Activated B cell treated with CpG ODN at 0.5 μM for 24 hours (primary cell): ENCODE results near the gene INPP5A. TPM values are rescaled to one million over a fixed set of nuclear protein-coding genes. Genes with fewer than 3 reads are reported as not detected.
"Not testable (repeated sequence)": the region's sequence is repeated elsewhere in the genome, so short reads cannot be mapped to it uniquely, and the experiment has no call there.

Source experiments
- ATAC-seq: fragments of 200-7000 bp; cut with Tn5 transposase; one replicate; pipeline ENCODE4 v1.10.0; 2021; ENCODE audit warnings: low read depth, mild to moderate bottlenecking, moderate library complexity
- CTCF ChIA-PET: fragments of 350-600 bp; sonication (Branson Sonifier 250); formaldehyde crosslinking; loops from one replicate; lab custom pipeline; 2021; ENCODE audit warnings: antibody characterized with exemption; lab: Charles Lee
- POLR2A ChIA-PET: fragments of 350-600 bp; sonication (Branson Sonifier 250); formaldehyde crosslinking; loops from one replicate; lab custom pipeline; 2021; ENCODE audit warnings: antibody characterized with exemption; lab: Charles Lee
- DNase-seq: peaks from one replicate; pipeline ENCODE4 v3.0.0; 2022
- H3K27ac Mint-ChIP-seq: one replicate; pipeline ENCODE4 v1.8.0; 2020; ENCODE audit warnings: mixed read lengths
- H3K27me3 Mint-ChIP-seq: one replicate; pipeline ENCODE4 v1.8.0; 2021; ENCODE audit warnings: mixed read lengths
- H3K36me3 Mint-ChIP-seq: one replicate; pipeline ENCODE4 v1.8.0; 2021; ENCODE audit warnings: low read depth, mixed read lengths
- H3K4me1 Mint-ChIP-seq: one replicate; pipeline ENCODE4 v1.8.0; 2021; ENCODE audit warnings: mixed read lengths
- H3K4me3 Mint-ChIP-seq: one replicate; pipeline ENCODE4 v1.8.0; 2020; ENCODE audit warnings: mild to moderate bottlenecking, mixed read lengths
- H3K9me3 Mint-ChIP-seq: one replicate; pipeline ENCODE4 v1.8.0; 2020; ENCODE audit warnings: mixed read lengths
- intact Hi-C: fragments of 100-400 bp; cut with micrococcal nuclease; formaldehyde crosslinking; loops from one replicate; pipeline ENCODE4 v1.15.1; 2024
- total RNA-seq: library from RNA; stranded (reverse); gene quantifications from 2 replicates; pipeline ENCODE4 v1.2.3, GENCODE V29; 2022
- TF ChIP-seq, protein P1 (sequence below): fragments of 200-600 bp; IDR thresholded peaks from one replicate; pipeline ENCODE4 v1.8.0; 2022; ENCODE audit warnings: antibody characterized with exemption, mild to moderate bottlenecking

INPP5A gene
- total RNA-seq, 1 donor from 2014 or later: 24.9 TPM

GRCh38 chr10:132766291-132766690 lies 228.7 kb downstream of the INPP5A start:
- no peaks in the 10 kb centered on the region for H3K27me3 Mint-ChIP-seq
- no peaks in the 10 kb centered on the region for H3K9me3 Mint-ChIP-seq
- ChIA-PET CTCF (no interaction called here), POLR2A (no interaction called here)
- TF ChIP-seq, protein P1, sequence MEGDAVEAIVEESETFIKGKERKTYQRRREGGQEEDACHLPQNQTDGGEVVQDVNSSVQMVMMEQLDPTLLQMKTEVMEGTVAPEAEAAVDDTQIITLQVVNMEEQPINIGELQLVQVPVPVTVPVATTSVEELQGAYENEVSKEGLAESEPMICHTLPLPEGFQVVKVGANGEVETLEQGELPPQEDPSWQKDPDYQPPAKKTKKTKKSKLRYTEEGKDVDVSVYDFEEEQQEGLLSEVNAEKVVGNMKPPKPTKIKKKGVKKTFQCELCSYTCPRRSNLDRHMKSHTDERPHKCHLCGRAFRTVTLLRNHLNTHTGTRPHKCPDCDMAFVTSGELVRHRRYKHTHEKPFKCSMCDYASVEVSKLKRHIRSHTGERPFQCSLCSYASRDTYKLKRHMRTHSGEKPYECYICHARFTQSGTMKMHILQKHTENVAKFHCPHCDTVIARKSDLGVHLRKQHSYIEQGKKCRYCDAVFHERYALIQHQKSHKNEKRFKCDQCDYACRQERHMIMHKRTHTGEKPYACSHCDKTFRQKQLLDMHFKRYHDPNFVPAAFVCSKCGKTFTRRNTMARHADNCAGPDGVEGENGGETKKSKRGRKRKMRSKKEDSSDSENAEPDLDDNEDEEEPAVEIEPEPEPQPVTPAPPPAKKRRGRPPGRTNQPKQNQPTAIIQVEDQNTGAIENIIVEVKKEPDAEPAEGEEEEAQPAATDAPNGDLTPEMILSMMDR: no peak
- ATAC-seq (no peak), DNase-seq (no peak)
- H3K36me3 Mint-ChIP-seq: peaks cover 49% of the 10 kb centered on the region
- no peak overlapping the region for H3K27ac Mint-ChIP-seq
- intact Hi-C loops: no loop called here
- H3K4me1 Mint-ChIP-seq: no peaks in the 10 kb centered on the region
- H3K4me3 Mint-ChIP-seq: no peak overlapping the region

DNA sequence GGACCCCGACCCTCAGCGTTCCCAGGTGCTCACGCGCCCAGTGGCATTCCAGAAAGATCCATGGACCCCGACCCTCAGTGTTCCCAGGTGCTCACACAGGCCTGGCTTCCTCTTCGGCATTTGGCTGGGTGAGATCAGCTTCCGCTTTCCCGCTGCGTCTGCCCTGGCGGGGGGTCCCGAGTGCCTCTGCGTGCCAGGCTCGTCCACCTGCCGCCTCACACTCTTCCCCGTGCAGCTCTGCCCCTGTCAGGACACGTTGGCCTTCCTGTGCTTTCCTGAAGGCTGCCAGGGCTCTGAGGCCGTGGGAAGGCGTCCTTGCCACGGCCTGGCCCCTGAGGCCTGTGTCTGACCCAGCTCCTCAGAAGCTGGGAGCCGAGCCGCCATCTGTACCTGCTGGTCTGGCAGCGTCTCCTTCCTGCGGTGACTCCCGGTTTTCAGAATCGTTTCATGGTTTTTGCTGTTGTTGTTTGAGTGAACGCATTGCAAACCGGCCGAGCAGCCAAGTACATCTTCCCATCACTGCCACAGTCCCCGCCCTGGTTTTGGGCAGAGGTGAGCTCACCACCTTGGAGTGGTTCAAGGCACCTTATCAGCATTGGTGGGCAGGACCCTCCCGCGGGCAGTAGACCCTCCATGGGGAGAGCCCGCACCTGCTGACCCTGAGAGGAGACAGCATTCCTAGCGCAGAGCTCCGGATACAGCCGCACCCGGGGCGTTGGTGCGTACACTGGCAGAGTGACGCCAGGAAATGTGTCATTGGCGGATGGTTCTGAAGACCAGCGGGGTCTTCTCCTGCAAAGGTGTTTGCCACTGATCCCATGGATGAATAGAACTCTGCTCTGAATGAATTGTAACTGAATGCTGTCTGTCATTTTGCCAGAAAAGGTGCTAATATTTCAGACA lies 231.0 kb downstream of the INPP5A start:
- TF ChIP-seq, protein P1: no peak
- H3K4me1 Mint-ChIP-seq: no peaks in the 10 kb centered on the region
- ATAC-seq: no peak
- H3K9me3 Mint-ChIP-seq: no peaks in the 10 kb centered on the region
- no peak overlapping the region for H3K4me3 Mint-ChIP-seq
- POLR2A ChIA-PET: no interaction called here
- CTCF ChIA-PET: no interaction called here
- H3K27ac Mint-ChIP-seq: no peak overlapping the region
- peaks cover 54% of the 10 kb centered on the region for H3K36me3 Mint-ChIP-seq
- no peaks in the 10 kb centered on the region for H3K27me3 Mint-ChIP-seq
- intact Hi-C loops: no loop called here
- DNase-seq: no peak

GRCh38 chr10:132770061-132771021 lies 232.8 kb downstream of the INPP5A start:
- POLR2A ChIA-PET: no interaction called here
- Mint-ChIP-seq H3K36me3 (peaks cover 49% of the 10 kb centered on the region), H3K4me3 (no peak overlapping the region), H3K27ac (no peak overlapping the region), H3K27me3 (no peaks in the 10 kb centered on the region), H3K9me3 (no peaks in the 10 kb centered on the region), H3K4me1 (no peaks in the 10 kb centered on the region)
- CTCF ChIA-PET: no interaction called here
- TF ChIP-seq, protein P1: no peak
- no peak for DNase-seq
- no peak for ATAC-seq
- intact Hi-C loops: no loop called here

- H3K27me3 Mint-ChIP-seq, H3K9me3 Mint-ChIP-seq, H3K27ac Mint-ChIP-seq, ATAC-seq, DNase-seq, intact Hi-C loops, CTCF ChIA-PET, H3K4me3 Mint-ChIP-seq, H3K4me1 Mint-ChIP-seq, POLR2A ChIA-PET: not testable (repeated sequence)
- H3K36me3 Mint-ChIP-seq: peaks cover 50% of the 10 kb centered on the region
These were observed 235.2 kb downstream of the INPP5A start for GRCh38 chr10:132772816-132773215.

DNA sequence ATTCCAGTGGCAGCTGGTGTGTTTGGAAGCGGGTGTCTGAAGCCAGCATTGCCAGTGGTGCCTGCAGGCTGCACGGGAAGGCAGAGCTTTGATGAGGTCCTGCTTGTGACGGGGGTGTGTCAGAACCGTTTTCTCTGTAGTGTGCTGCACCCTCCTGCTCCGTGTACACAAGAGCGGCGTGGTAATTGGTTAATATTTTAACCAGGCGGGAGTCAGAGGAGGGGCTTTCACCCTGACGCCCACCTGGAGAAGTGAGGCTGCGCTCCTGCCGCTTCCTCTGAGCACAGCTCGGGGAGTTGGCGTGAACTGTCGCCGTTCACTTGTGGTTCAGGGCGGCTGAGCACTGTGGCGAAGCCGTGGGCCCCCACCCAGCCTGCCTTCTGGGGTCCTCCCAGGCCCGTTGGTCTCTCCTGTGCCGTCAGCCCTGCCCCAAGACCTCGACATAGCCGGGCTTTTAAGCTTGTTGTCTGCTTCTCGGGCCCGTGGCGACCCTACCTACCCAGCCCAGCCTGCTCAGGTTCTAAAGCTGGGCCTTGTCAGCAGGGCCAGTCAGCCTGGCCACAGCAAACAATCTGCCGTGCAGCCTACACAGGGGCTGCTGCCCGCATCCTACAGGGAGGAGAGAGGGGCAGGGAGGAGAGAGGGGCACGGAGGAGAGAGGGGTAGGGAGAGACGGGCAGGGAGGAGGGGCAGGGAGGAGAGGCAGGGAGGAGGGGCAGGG lies 236.8 kb downstream of the INPP5A start:
- ATAC-seq: no peak
- POLR2A ChIA-PET: no interaction called here
- CTCF ChIA-PET: no interaction called here
- Mint-ChIP-seq H3K27me3 (no peaks in the 10 kb centered on the region), H3K4me1 (no peaks in the 10 kb centered on the region), H3K36me3 (peaks cover 45% of the 10 kb centered on the region), H3K27ac (no peak overlapping the region), H3K4me3 (no peak overlapping the region), H3K9me3 (no peaks in the 10 kb centered on the region)
- DNase-seq: no peak
- TF ChIP-seq, protein P1: no peak
- intact Hi-C loops: no loop called here
